Activated T-cell treated with anti-CD3 and anti-CD28 coated beads for 4 hours (primary cell): ENCODE data around the gene PSTPIP1.

ENCODE experiments used
- DNase-seq: peaks from one replicate; pipeline ENCODE4 v3.0.0-alpha.2; 2020

The PSTPIP1 gene

GRCh38 chr15:77001966-77002365 is 7.0 kb downstream of the PSTPIP1 start:
- no peak for DNase-seq

- DNase-seq: no peak
Measured at GRCh38 chr15:77002436-77002835, 7.5 kb downstream of the PSTPIP1 start.

GRCh38 chr15:77002954-77003912 is 8.3 kb downstream of the PSTPIP1 start:
- DNase-seq: peak; percentile 49

GRCh38 chr15:77004189-77004588 is 9.3 kb downstream of the PSTPIP1 start:
- no peak for DNase-seq

- DNase-seq: no peak
Measured at GRCh38 chr15:77009176-77009575, 14.2 kb downstream of the PSTPIP1 start.

GRCh38 chr15:77009646-77010311 is 14.9 kb downstream of the PSTPIP1 start:
- no peak for DNase-seq

GRCh38 chr15:77010312-77010686 is 15.4 kb downstream of the PSTPIP1 start:
- no peak for DNase-seq

GRCh38 chr15:77010857-77011256 is 15.9 kb downstream of the PSTPIP1 start:
- no peak for DNase-seq

GRCh38 chr15:77012117-77012712 is 17.3 kb downstream of the PSTPIP1 start:
- no peak for DNase-seq

GRCh38 chr15:77012868-77013267 is 17.9 kb downstream of the PSTPIP1 start:
- DNase-seq: no peak

- DNase-seq: peak; percentile 79
Measured at GRCh38 chr15:77013776-77014131, 18.8 kb downstream of the PSTPIP1 start.

- no peak for DNase-seq
Measured at GRCh38 chr15:77014132-77015081, 19.5 kb downstream of the PSTPIP1 start.

GRCh38 chr15:77015646-77016320 is 20.9 kb downstream of the PSTPIP1 start:
- no peak for DNase-seq

- DNase-seq: no peak
Measured at GRCh38 chr15:77016321-77016695, 21.4 kb downstream of the PSTPIP1 start.

GRCh38 chr15:77017091-77017660 is 22.2 kb downstream of the PSTPIP1 start:
- no peak for DNase-seq

GRCh38 chr15:77017761-77018720 is 23.1 kb downstream of the PSTPIP1 start:
- no peak for DNase-seq

- no peak for DNase-seq
Measured at GRCh38 chr15:77018796-77019505, 24.0 kb downstream of the PSTPIP1 start.

GRCh38 chr15:77019521-77020331 is 24.8 kb downstream of the PSTPIP1 start:
- DNase-seq: no peak
